NCI-H1694 (cell line): ENCODE measurements around the gene RDH5.

Source experiments
- DNase-seq: peaks from one replicate; lab custom pipeline; 2025; lab: John Stamatoyannopoulos, UW

The RDH5 gene

DNA sequence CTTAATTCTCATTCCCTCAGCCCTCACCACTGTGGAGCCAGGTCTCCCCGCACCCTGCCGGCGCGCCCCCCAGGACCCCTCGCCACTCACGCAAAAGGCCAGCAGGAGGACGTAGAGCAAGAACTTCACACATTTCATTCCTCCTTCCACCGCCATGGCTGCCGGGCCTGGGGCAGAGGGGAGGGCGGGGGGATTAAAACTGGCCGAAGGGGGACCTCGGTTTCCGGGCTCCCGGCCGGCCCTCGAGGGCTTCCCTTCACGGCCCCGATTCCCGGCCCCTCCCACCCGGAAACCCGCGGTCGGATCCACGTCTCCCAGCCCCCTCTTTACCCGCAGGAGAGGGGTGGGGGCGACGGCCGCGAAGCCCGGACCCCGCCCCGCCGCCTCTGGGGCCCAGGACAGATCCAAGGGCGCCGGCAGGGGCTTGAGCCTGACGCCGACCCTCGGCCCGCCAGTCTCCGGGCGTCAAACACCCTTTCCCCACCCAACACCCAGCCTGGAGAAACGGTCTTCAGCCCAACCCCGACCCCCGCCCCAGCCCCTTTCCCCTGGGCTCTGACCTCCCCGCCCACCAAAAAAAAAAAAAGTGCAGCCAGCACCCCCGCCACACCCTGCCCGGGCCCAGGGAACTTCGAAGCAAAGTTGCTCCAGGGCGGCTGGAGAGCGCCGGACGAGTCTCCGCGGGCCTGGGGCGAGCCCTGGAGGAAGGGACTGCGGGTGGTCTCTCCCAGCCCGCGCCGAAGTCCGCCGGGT lies 8.2 kb downstream of the RDH5 start:
- DNase-seq: no peak

DNA sequence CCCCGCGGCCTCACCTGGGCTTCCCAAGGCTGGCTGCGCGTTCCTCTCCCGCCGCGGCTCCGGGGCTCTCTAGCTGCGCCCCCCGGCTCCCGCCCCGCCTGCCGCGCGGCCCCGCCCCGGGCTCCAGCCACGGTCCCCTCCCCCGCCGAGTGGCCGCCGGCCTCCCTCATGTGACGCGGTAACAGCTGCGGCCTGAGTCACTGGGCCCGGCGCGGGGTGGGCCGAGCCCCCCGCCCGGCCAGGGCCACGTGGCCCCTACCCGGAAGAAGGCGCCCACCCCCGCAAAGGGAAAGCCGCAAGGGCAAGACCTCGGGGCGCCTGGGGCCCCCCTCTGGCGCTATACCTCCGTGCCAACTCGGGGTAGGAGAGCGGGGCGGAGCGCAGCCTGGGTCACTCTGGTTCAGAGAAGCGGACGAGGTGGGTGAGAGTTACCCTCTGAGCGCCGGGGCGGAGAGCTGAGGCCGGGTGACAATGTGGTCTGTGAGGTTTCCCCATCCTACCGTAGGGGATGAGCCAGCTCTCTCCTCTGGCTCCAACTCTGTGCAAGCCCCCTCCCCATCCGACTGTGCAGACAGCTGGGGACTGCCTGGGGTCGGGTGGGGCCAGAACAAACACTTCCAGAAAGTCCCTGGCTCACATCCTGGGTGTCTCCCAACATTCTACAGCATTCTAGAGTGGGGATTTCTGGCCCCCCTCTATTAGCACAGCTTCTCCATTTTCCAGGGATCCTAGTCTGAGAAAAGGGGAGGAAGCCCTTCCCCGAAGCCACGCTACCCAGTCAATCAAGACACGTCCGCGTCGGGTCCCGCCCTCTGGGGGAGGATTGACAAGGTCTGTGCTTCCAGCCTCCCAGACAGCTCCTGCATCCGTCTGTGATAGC lies 9.0 kb downstream of the RDH5 start, which contains the start of gene CD63:
CD63 (minus strand) TSS at position 71 of the 880 bp plus-strand sequence. CDS start 668 bp downstream, outside the sequence.
- peak; percentile 83 for DNase-seq

DNA sequence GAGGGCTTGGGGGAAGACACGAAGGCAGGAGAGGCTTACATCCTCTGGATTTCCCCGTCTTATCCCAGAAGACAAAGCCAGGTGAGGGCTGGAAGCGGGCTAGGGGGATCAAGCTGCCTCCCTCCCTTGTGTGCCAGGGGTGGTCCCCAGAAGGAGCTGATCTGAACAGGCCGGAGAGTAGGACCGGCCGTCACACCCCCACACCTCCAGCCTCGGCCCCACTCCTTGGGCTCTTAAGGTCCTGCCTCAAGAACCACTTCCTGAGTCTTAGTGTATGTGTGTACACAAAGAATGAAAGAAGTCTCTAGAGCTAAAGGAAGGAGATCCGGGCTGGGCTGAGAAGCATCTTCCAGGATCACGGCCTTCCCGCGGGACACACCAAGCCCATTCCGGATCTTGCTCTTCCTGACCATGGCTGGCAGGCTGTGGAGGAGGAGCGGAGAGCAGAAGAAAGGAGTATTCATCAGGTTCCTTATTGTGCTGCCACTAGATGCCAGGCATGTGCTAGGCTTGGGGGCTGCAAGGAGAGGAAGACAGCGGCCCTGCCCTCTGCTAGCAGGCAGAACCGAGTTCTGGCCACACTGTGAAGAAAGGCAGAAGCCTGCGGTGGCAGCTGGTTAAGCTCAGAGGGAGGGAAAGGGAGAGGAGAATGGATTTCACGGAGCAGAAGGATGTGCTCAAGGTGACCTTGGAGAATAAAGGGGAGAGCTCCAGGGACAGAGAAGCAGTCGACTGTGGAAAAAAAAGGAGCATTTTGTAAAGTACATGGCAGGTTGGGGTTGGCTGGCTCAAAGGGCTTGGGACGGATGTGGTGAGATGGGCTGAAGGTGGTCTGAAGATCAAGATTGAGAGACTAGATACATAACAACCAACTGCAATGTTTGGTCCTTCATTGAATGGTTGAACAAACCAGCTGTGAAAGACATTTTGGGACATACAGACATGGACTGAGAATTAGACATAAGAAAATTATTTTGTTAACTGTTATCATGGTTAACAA lies 9.9 kb downstream of the RDH5 start:
- DNase-seq: no peak

DNA sequence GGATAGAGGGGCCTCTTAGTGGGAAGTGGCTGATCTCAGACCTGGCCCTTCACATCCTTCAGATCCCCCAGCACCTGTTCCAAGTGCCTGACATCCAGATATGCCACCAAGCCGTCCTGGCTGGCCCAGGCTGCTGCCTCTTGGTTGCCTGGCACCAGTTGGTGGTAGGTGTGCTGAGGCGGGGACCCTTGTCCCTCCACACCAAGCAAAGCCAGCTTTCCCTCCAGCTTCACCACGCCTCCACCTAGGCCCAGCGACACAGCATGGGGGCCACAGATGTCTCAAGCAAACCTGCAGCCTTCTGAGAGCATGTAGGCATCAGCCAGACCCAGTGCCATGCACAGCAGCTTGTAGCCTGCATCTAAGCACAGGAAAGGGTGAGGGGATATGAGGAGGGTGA lies 12.1 kb downstream of the RDH5 start:
- no peak for DNase-seq

DNA sequence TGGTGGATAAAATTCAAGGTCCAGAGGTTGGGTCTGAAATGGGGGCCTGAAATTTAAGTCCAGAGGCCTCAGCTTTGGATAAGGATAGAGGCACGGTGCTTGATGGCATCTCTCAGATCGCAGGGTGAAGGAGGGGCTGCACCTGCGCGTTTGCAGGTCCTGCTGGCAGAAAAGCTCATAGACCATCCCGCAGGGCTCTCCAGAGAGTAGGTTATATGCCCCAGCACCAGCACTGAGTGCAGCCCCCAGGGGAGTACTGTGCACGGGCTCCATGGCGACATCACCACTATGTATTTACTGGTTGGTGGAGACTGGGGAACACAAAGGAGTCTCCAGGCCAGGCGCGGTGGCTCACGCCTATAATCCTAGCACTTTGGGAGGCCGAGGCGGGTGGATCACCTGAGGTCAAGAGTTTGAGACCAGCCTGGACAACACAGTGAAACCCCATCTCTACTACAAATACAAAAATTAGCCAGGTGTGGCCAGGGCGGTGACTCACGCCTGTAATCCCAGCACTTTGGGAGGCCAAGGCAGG lies 12.9 kb downstream of the RDH5 start:
- no peak for DNase-seq

DNA sequence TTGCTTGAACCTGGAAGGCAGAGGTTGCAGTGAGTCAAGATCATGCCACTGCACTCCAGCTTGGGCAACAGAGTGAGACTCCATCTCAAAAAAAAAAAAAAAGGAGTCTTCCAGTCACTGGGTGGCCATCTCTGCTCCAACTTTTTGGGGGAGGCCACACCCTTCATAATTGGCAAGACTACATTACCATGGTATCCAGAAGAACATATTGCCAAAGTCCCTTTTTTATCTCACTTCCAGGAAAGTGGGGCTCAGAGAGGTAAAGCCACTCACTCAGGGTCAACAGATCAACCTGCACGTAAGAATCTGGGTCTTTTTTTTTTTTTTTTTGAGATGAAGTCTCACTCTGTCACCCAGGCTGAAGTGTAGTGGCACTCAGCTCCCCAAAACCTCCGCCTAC lies 13.7 kb downstream of the RDH5 start:
- no peak for DNase-seq

DNA sequence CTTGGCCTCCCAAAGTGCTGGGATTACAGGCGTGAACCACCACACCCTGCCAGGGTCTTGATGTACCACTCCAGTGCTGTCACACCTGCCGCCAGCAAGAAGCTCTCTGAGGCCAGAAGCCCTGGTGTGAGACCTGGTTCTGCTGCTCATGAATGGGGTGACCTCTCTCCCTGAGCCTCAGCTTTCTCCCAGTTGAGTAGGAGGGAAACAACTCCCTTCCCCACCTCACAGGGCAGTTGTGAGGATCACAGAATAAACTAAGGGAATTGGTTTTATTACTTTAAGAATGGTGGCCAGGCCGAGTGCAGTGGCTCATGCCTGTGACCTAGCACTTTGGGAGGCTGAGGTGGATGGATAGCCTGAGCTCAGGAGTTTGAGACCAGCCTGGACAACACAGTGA lies 14.4 kb downstream of the RDH5 start:
- no peak for DNase-seq

DNA sequence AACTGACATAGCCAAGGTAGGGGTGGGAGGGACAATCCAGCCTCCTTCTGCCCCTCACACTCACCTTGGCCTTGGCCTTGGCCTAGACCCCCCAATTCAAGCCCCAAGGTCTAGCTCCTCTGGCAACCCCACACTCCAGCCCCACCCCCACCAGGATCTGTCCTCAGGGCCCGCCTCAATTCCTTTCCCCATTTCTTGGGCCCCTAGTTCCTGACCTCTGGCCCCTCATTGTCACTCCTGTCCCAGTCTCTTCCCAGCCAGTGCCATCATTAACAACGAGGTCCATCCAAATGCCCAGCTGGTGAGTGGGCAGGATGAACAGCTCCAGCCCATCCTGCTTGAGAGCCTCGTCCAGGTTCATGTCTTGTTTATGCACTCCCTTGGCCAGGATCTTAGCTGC lies 15.9 kb downstream of the RDH5 start:
- DNase-seq: no peak

DNA sequence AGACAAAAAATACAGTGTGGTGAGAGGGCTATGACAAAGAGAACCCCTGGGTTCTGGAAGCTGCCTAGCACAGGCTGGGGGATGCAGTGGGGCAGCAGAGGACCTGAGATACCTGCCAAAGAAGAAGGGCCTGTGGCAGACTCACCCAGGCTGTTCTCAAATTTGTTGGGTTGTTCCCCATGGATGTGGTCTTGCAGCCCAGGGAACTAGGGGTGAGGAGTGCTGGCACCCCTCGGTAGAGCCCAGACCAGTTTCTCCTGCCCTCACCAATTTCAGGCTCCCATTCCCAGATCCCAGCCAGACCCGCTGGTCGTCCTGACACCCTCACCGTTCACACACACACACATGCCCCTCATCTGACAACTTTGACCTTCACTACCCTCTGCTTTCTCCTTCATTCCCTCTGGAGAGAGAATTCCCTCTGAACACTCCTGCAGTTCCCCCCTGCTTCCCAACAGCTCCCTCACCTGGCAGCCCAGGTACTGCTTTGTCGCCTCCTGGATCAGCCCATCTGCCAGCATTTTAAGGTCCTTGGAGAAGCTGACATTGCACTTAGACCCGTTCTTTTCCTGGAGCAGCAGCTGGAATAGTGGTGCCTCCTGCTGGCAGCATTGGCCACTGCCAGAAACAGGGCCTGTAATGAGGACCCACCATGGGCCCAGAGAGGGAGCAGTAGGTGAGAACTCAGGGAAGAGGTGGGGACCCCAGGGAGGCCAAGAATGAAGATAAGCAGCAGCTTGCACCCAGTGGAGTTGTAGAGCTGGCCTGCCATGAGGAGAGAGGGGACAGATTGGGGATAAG lies 16.8 kb downstream of the RDH5 start:
- DNase-seq: peak; percentile 80

DNA sequence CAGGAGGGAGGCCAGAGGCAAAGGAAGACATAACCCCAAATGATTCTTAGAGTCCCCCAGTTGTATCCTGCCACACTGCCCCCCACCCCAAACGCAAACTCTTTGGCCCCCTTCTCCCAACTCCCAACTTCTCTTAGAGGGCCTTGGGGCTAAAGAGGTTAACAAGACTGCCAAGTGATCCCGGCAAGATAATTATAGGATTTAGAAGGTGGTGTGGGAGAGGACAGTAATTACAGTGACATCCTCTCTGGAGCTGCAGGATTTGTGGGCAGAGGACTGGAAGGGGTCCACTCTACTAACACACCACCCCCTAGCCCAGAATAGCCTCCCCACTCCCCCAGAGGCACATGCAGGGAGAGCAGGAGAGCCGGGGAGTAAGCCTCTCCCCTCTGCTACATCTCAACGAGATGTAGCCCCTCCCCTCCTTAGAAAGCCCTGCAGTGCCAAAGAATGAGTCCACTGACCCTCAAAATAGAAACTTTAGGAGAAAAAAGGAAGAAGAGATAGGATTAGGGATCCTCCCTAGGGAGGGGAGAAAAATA lies 17.5 kb downstream of the RDH5 start:
- DNase-seq: no peak

DNA sequence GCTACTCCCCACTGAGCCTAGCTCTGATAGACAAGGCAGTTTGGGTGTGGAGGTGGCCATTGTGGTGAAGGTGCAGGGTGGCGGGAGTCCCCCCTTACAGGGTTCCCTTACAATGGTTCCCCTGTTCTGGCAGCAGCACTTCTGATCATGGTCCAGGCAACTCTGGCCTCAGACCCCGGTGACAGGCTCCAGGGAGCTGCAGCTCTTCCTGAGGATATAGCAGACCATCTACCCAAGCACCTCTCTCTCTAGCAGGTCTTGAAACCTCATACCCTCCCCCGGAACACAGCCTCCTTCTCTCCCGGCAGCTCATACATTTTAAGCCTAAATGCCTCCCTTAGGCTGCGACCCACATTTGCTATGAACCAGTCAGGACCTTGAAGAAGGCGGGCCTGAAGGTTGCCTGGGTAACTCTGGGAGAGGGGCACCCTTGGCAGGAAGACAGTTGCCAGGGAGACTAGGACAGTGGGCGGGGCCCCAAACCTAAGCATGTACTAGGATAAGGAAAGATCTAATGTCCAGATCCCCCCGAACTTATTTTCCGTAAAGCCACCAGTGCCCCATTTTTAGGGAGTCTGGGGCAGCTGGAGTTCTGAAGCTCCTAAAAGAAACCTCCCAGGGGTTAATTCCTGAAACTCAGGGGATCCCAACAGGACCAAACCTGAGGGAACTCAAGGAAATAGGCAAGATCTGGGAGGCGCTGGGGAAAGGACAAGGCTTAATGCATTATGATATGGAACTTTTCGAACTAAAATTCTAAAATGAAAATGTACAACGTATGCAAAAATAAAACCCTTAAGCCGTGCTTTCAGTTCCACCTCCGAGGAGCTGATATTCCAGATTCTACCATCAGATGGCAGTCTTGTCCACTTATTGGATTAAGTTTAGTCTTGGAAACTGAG lies 18.2 kb downstream of the RDH5 start:
- DNase-seq: peak; percentile 90

DNA sequence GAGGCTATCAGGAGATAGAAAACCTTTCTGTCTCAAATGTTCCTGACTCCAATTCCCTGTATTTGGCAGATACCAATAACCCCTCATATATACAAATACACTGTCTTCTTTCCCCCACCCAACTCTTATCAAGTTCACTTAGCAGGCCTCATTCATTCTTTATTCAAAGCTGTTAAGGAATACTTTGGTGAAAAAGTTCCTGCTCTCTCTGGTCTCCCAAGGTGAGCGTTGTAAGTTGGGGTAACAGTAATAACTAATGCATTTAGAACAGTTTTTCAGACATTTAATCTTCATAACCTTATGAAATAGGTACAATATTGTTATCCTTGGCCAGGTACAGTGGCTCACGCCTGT lies 18.8 kb downstream of the RDH5 start:
- no peak for DNase-seq

DNA sequence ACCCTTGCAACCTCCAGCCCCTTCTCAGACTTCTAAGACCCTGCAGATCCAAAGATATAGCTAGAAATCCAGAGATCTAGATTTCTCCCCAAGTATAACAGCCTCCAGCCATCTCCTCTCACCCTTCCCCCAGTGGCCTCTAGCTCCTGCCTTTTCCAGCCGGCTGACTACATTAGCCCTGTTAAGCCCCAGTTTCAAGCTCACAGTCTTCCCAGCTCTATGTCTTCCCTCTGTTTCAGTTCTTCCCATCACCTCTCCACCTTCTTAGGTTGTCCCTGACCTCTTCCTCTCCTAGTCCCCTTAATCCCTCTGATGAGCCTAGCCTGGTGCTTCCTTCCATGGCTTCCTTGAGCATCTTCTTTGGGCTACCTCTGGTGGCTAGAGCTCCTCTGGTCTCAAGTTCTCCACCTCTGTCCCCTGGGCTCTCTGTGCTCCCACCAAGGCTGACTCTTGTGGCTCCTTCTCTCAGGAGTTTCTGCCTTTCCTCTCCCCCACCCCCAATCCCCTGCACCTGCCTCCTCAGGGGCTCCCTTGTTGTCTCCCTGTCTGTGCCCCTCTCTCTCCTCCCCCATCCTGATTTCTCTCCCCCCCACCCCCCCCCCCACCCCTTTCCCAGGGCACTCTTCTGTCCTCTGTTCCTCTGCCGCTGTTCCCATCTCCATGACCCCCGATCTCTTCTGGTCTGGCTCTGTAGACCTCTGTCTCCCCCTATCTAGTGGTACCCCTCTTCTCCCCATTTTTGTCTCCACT lies 21.9 kb downstream of the RDH5 start:
- DNase-seq: no peak

DNA sequence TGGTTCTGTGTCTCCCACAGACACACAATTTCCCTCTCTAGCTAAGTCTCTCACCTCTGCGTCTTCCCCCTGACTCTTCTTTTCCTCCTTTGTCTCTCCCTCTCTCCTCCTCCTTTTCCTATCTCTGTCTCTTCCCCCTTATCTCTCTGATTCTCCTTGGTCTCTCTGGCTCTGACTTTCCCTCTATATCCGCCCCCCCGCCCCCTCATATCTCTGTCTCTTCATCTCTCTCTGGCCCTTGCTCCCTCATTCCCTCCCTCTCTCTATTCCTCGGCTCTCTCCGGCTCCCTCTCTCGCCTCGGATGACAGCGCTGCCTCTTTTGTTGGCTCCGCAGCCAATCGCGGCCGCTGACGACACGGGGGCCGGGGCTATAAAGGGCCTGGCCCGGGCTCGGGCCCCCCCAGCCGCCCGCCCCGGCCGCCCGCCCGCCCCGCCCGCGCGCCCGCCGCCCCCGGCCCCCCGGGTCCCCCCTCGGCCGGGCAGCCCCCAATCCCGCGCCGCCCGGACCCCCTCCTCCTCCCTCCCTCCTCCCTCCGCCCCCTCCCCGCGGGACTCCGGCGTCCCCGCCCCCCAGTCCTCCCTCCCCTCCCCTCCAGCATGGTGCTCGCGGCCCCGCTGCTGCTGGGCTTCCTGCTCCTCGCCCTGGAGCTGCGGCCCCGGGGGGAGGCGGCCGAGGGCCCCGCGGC lies 22.7 kb downstream of the RDH5 start, which contains the start of gene GDF11:
GDF11 (plus strand) TSS at position 404 of the 687 bp plus-strand sequence; CDS start at position 599, 195 bp downstream.
- peak; percentile 44 for DNase-seq

DNA sequence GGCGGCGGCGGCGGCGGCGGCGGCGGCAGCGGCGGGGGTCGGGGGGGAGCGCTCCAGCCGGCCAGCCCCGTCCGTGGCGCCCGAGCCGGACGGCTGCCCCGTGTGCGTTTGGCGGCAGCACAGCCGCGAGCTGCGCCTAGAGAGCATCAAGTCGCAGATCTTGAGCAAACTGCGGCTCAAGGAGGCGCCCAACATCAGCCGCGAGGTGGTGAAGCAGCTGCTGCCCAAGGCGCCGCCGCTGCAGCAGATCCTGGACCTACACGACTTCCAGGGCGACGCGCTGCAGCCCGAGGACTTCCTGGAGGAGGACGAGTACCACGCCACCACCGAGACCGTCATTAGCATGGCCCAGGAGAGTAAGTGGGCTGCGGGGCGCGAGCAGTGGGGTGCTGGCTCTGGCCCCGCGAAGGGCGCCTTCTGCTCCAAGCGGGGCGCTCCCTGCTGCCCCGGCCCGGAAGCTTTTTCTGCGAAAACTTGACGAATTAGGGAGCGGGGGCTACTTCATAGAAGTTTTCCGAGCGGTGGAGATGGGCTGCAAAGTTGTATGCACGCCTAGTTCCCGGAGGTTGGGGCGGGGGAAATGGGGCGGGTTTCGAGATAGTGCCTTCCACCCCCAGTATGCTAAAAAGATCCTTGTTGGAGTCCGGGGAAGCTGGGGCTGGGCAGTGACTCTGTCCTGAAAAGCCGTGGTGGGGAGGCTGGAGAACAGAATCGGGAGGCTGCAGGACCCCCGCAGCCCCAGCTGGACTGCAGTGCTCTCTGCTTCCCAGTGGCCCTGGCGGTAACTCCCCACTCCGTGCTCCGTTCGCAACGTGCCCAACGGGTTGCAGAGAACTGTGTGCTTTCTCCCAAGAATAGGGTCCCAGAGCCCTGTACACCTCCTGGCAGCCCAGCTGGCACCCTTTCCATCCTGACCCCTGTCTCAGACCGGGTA lies 23.5 kb downstream of the RDH5 start:
- DNase-seq: no peak

DNA sequence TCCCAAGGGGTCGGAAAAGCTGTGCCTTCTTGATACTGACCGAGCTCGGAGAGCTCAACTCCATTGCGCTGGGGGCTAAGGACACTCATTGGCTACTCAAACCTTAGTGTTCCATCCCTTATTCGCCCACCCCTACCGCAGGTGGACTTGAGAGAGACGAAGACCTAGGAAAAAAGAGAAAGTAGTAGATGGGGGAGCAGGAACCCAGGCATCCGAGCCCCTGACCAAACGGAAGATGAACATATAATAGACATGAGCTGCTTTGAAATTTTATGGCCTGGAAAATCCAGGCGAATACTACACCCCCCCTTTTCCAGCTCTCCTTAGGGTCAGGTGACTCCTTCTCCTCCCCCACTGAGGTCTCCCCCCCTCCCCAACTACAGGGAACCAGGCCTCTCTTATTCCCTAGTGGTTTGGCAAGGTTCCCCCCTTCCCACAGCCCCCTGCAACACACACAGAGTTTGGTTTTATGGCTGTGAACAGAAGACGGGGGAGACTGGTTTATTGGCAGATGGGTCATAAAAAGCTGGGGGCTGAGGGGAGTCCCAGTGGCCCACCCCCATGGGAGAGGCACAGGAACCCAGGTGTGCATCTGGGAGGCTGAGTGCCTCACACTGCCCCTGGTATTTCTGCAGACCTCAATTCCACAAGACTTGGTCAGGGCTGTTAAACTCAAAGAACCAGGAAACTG lies 24.3 kb downstream of the RDH5 start:
- DNase-seq: no peak
